ENCODE data around the gene AGTPBP1.

GRCh38 chr9:85516976-85517637 is 224.6 kb downstream of the AGTPBP1 start:
- TF ChIP-seq CTCF (conservative IDR thresholded peaks at IDR 0.05; ENCODE audit: low read length) (no peak), EZH2phosphoT487 (IDR thresholded peaks at IDR 0.05; ENCODE audit: borderline replicate concordance) (no peak)

Measured in Loucy (cell line).